Astrocyte (in vitro differentiated cells and primary cell): ENCODE measurements around the gene SCNN1A. TPM values are rescaled to one million over a fixed set of nuclear protein-coding genes. Genes with fewer than 3 reads are reported as not detected.

Source experiments
- DNase-seq: peaks from one replicate; pipeline ENCODE4 v3.0.0-alpha.2; 2010; ENCODE audit warnings: low read depth
- FAIRE-seq: peaks from 2 replicates; lab custom pipeline; 2011; peaks lifted over from hg19 to GRCh38; lab: Jason Lieb, UNC
- H2AFZ ChIP-seq: 2 replicates; pipeline ENCODE4 v1.6.0; 2012; ENCODE audit warnings: low read depth, low read length, inconsistent platforms
- H3K27ac ChIP-seq: 2 replicates; pipeline ENCODE4 v1.5.1; 2011; ENCODE audit warnings: low read depth, low read length, inconsistent platforms
- H3K27me3 ChIP-seq: 2 replicates; pipeline ENCODE4 v1.6.0; 2011; ENCODE audit warnings: low read length, inconsistent platforms; ENCODE audit not compliant: insufficient read depth
- H3K36me3 ChIP-seq: 2 replicates; pipeline ENCODE4 v1.5.1; 2011; ENCODE audit warnings: low read length, inconsistent platforms; ENCODE audit not compliant: insufficient read depth
- H3K4me1 ChIP-seq: 2 replicates; pipeline ENCODE4 v1.5.1; 2011; ENCODE audit warnings: low read length, inconsistent platforms; ENCODE audit not compliant: insufficient read depth
- H3K4me2 ChIP-seq: 2 replicates; pipeline ENCODE4 v1.6.0; 2012; ENCODE audit warnings: low read length, inconsistent platforms
- H3K4me3 ChIP-seq: 2 replicates; pipeline ENCODE4 v1.5.1; 2011; ENCODE audit warnings: low read depth, mild to moderate bottlenecking, low read length, inconsistent platforms; ENCODE audit not compliant: insufficient read depth
- H3K79me2 ChIP-seq: 2 replicates; pipeline ENCODE4 v1.6.0; 2012; ENCODE audit warnings: mild to moderate bottlenecking, low read length, inconsistent platforms; ENCODE audit not compliant: insufficient read depth
- H3K9ac ChIP-seq: 2 replicates; pipeline ENCODE4 v1.6.0; 2012; ENCODE audit warnings: mild to moderate bottlenecking, low read length, inconsistent platforms
- H3K9me3 ChIP-seq: 2 replicates; pipeline ENCODE4 v1.5.1; 2012; ENCODE audit warnings: low read depth, mild to moderate bottlenecking, low read length, inconsistent platforms; ENCODE audit not compliant: insufficient read depth
- H4K20me1 ChIP-seq: 2 replicates; pipeline ENCODE4 v1.6.0; 2012; ENCODE audit warnings: low read length, inconsistent platforms; ENCODE audit not compliant: insufficient read depth
- H3K27ac Mint-ChIP-seq: one replicate; pipeline ENCODE4 v1.8.0; 2021; ENCODE audit warnings: mild to moderate bottlenecking, mixed read lengths; ENCODE audit not compliant: unreplicated experiment
- H3K27me3 Mint-ChIP-seq: one replicate; pipeline ENCODE4 v1.8.0; 2021; ENCODE audit warnings: low read depth, mixed read lengths; ENCODE audit not compliant: unreplicated experiment
- H3K36me3 Mint-ChIP-seq: one replicate; pipeline ENCODE4 v1.8.0; 2021; ENCODE audit warnings: low read depth, mixed read lengths; ENCODE audit not compliant: unreplicated experiment
- H3K4me1 Mint-ChIP-seq: one replicate; pipeline ENCODE4 v1.8.0; 2021; ENCODE audit warnings: low read depth, mixed read lengths; ENCODE audit not compliant: unreplicated experiment
- H3K4me3 Mint-ChIP-seq: one replicate; pipeline ENCODE4 v1.8.0; 2021; ENCODE audit warnings: mild to moderate bottlenecking, moderate library complexity, mixed read lengths; ENCODE audit not compliant: unreplicated experiment
- H3K9me3 Mint-ChIP-seq: one replicate; pipeline ENCODE4 v1.8.0; 2021; ENCODE audit warnings: mild to moderate bottlenecking, mixed read lengths; ENCODE audit not compliant: unreplicated experiment
- EZH2 ChIP-seq: IDR thresholded peaks from 2 replicates; pipeline ENCODE4 v1.6.1; 2012; ENCODE audit warnings: mild to moderate bottlenecking, low read length, inconsistent platforms; ENCODE audit not compliant: insufficient read depth
- total RNA-seq: library from RNA; stranded (reverse); gene quantifications from 2 replicates; pipeline ENCODE4 v1.2.1, GENCODE V29; 2021
- TF ChIP-seq, protein P1 (sequence below): IDR thresholded peaks from 2 replicates; pipeline ENCODE4 v1.5.1; 2011; ENCODE audit warnings: low read depth, mild to moderate bottlenecking, inconsistent platforms, low read length, moderate library complexity; ENCODE audit not compliant: insufficient read depth

Gene SCNN1A
- total RNA-seq, 1 donor from 2014 or later, result 1.3 TPM

DNA sequence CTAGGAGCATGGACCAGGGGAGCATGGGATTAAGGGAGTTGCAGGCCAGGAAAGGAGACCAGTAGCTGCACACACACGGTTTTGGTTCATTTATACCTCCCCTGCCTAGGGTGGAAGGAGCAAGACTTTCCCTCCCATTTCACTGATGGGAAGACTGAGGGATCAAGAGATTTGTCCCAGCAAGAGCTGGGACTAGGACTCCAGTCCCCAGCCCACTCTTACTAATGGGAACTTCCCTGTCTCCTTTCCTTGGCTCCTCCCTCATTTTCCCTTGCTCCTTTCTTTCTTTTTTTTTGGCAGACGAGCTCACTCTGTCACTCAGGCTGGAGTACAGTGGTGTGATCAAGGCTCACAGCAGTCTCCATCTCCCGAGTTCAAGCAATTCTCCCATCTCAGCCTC lies 13.0 kb downstream of the SCNN1A start:
- no peaks in the 10 kb centered on the region for H3K9me3 ChIP-seq
- Mint-ChIP-seq H3K27me3 (peaks cover 5% of the 10 kb centered on the region), H3K27ac (no peak overlapping the region), H3K9me3 (no peaks in the 10 kb centered on the region), H3K4me3 (no peak overlapping the region), H3K36me3 (peaks cover 2% of the 10 kb centered on the region), H3K4me1 (no peaks in the 10 kb centered on the region)
- FAIRE-seq, result no peak
- no peak for DNase-seq
- H4K20me1 ChIP-seq, result no peaks in the 10 kb centered on the region
- no peaks in the 10 kb centered on the region for H3K79me2 ChIP-seq
- TF ChIP-seq, protein P1, sequence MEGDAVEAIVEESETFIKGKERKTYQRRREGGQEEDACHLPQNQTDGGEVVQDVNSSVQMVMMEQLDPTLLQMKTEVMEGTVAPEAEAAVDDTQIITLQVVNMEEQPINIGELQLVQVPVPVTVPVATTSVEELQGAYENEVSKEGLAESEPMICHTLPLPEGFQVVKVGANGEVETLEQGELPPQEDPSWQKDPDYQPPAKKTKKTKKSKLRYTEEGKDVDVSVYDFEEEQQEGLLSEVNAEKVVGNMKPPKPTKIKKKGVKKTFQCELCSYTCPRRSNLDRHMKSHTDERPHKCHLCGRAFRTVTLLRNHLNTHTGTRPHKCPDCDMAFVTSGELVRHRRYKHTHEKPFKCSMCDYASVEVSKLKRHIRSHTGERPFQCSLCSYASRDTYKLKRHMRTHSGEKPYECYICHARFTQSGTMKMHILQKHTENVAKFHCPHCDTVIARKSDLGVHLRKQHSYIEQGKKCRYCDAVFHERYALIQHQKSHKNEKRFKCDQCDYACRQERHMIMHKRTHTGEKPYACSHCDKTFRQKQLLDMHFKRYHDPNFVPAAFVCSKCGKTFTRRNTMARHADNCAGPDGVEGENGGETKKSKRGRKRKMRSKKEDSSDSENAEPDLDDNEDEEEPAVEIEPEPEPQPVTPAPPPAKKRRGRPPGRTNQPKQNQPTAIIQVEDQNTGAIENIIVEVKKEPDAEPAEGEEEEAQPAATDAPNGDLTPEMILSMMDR, result no peak
- no peak for TF ChIP-seq EZH2
- H3K4me1 ChIP-seq, result peaks cover 9% of the 10 kb centered on the region
- H3K4me3 ChIP-seq, result no peak overlapping the region
- no peaks in the 10 kb centered on the region for H3K36me3 ChIP-seq
- peak overlapping the region; percentile 21 for H3K4me2 ChIP-seq
- no peak overlapping the region for H3K9ac ChIP-seq
- no peaks in the 10 kb centered on the region for H3K27me3 ChIP-seq
- H2AFZ ChIP-seq, result no peak overlapping the region
- H3K27ac ChIP-seq, result no peak overlapping the region

DNA sequence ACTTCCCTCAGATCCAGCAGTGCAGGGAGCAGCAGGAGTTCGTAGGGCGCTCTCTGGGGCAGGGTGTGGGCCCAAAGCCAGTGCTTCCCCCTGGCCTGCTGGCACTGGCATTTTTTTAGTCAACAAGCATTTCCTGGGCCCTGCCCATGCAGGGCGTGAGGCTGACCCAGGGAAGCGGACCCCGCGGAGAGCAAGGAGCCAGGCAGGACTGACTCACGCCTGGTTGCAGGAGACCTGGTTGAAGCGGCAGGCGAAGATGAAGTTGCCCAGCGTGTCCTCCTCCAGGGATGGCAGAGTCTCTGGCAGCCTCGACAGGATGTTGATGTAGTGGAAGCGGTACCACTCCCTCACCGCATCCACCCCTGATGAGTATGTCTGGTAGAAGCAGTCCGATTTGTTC lies 13.5 kb downstream of the SCNN1A start:
- no peak overlapping the region for H3K27ac Mint-ChIP-seq
- H3K9ac ChIP-seq, result no peak overlapping the region
- H3K9me3 Mint-ChIP-seq, result no peaks in the 10 kb centered on the region
- H3K4me1 ChIP-seq, result peaks cover 9% of the 10 kb centered on the region
- H3K27me3 Mint-ChIP-seq, result peaks cover 8% of the 10 kb centered on the region
- DNase-seq (no peak), FAIRE-seq (no peak)
- H4K20me1 ChIP-seq, result no peaks in the 10 kb centered on the region
- no peaks in the 10 kb centered on the region for H3K36me3 ChIP-seq
- H3K4me3 ChIP-seq, result no peak overlapping the region
- H3K27me3 ChIP-seq, result no peaks in the 10 kb centered on the region
- H3K4me1 Mint-ChIP-seq, result no peaks in the 10 kb centered on the region
- H3K36me3 Mint-ChIP-seq, result peaks cover 2% of the 10 kb centered on the region
- TF ChIP-seq, protein P1, result no peak
- no peak for TF ChIP-seq EZH2
- peak overlapping the region; percentile 21 for H3K4me2 ChIP-seq
- H3K9me3 ChIP-seq, result no peaks in the 10 kb centered on the region
- H3K4me3 Mint-ChIP-seq, result no peak overlapping the region
- H2AFZ ChIP-seq, result peak overlapping the region; percentile 35
- H3K79me2 ChIP-seq, result no peaks in the 10 kb centered on the region
- H3K27ac ChIP-seq, result no peak overlapping the region

DNA sequence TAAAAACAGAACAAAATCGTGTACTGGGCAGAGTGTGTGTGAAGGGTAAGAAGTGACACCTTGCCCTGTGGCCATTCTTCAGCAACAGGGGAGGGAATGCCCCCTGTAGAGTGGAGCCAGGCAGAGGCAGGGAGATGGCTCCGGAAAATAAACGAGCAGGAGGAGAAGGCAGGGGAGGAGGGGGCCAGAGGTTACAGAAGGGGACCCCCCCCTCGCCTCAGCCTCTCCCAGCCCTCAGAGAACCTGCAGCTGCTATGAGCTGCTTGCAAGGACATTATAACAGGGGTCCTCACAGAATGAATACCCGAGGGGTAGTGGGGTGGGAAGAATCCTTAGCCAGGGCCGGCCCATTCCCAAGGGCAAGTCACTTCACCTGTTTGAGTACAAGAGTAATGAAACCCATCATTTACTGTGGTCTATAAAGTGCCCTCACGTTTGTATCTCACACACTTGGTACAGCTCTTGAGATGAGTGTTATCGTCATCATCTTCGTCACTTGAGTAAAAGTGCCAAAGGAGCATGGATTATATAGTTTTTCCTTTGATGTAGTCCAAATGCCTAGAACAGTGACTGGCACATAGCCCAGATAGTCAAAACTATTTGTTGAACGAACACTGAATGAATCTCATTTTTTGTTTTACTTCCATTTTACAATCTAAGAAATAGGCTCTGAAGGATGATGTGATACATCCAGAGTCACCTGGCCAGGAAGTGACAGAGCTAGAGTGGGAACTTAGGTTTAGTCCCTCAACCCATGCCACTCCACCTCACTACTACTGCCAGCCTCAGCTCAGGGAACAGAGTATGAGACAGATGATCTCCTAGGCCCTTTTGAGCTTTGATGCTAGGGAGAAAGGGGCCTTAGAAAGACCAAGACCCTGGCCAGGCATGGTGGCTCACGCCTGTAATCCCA lies 14.5 kb downstream of the SCNN1A start:
- Histone ChIP-seq H2AFZ (no peak overlapping the region), H3K9me3 (no peaks in the 10 kb centered on the region), H3K36me3 (no peaks in the 10 kb centered on the region), H3K27me3 (no peaks in the 10 kb centered on the region), H3K79me2 (no peaks in the 10 kb centered on the region), H3K4me2 (no peak overlapping the region), H4K20me1 (no peaks in the 10 kb centered on the region), H3K27ac (no peak overlapping the region), H3K4me3 (no peak overlapping the region), H3K9ac (no peak overlapping the region), H3K4me1 (peaks cover 9% of the 10 kb centered on the region)
- FAIRE-seq (no peak), DNase-seq (no peak)
- TF ChIP-seq, protein P1, result no peak
- Mint-ChIP-seq H3K27ac (no peak overlapping the region), H3K4me1 (no peaks in the 10 kb centered on the region), H3K36me3 (peaks cover 2% of the 10 kb centered on the region), H3K4me3 (no peak overlapping the region), H3K9me3 (no peaks in the 10 kb centered on the region), H3K27me3 (peaks cover 16% of the 10 kb centered on the region)
